Esophagus squamous epithelium (tissue), 5 donors: ENCODE results near the gene DNAJC15. TPM values are rescaled to one million over a fixed set of nuclear protein-coding genes. Genes with fewer than 3 reads are reported as not detected.

ENCODE experiments used
- DNase-seq: peaks from one replicate; lab custom pipeline; 2025; lab: John Stamatoyannopoulos, UW
- H3K27ac ChIP-seq, 4 donors: fragments of 200-600 bp; sonication (generic); one replicate each; pipeline ENCODE4 v1.5.1; 2016 to 2019; ENCODE audit warnings: mild to moderate bottlenecking in 1 of 4
- H3K27me3 ChIP-seq, 4 donors: fragments of 200-600 bp; sonication (generic); 1 replicate in 3 of 4; 2 replicates in 1 of 4; pipeline versions ENCODE4 v1.5.1 to v1.6.0; 2017 to 2021; ENCODE audit warnings: antibody characterized with exemption in 1 of 4
- H3K36me3 ChIP-seq, 3 donors: fragments of 200-600 bp; sonication (generic); one replicate each; pipeline ENCODE4 v1.5.1; 2016 to 2019
- H3K4me1 ChIP-seq, 3 donors: fragments of 200-600 bp; sonication (generic); one replicate each; pipeline ENCODE4 v1.5.1; 2017 to 2019
- H3K4me3 ChIP-seq, 4 donors: fragments of 200-600 bp; sonication (generic); 1 replicate in 3 of 4; 2 replicates in 1 of 4; pipeline ENCODE4 v1.5.1; 2016 to 2019; ENCODE audit warnings: mild to moderate bottlenecking in 2 of 4, moderate library complexity in 1 of 4
- H3K9me3 ChIP-seq, 3 donors: fragments of 200-600 bp; sonication (generic); one replicate each; pipeline ENCODE4 v1.5.1; 2016 to 2019
- POLR2A ChIP-seq, 4 donors: fragments of 450-650 bp; IDR thresholded peaks; one replicate each; pipeline ENCODE4 v1.6.1; 2017; ENCODE audit warnings: antibody characterized with exemption in 4 of 4, mild to moderate bottlenecking in 4 of 4, moderate library complexity in 3 of 4
- WGBS, 2 donors: methylation state at CpG; one replicate each; pipeline ENCODE4 v1.1.5; 2018; 5-methylcytosine and 5-hydroxymethylcytosine counted together
- intact Hi-C: fragments of 100-400 bp; cut with DNase I; formaldehyde crosslinking; loops from one replicate; pipeline ENCODE4 v1.15.0; 2022
- total RNA-seq, 4 donors: library from RNA; depleted of rRNA; stranded (reverse); fragments of >200 nt; gene quantifications; one replicate each; pipeline ENCODE4 v1.1.0, GENCODE V29; 2016
- TF ChIP-seq, protein P1 (sequence below), 6 experiments: fragments of 450-650 bp in 4 of 6; fragments of 200-600 bp in 2 of 6; sonication (generic) in 2 of 6; IDR thresholded peaks; one replicate each; pipeline ENCODE4 v1.5.1; 2016 to 2019; ENCODE audit warnings: antibody characterized with exemption in 6 of 6, mild to moderate bottlenecking in 4 of 6, moderate library complexity in 4 of 6
- donor health status: DM: yes; HTN: yes; CAD: no.

DNAJC15 gene
- total RNA-seq, 4 donors from 2014 or later, result 2.9 to 15.0 (median 9.0) TPM

DNA sequence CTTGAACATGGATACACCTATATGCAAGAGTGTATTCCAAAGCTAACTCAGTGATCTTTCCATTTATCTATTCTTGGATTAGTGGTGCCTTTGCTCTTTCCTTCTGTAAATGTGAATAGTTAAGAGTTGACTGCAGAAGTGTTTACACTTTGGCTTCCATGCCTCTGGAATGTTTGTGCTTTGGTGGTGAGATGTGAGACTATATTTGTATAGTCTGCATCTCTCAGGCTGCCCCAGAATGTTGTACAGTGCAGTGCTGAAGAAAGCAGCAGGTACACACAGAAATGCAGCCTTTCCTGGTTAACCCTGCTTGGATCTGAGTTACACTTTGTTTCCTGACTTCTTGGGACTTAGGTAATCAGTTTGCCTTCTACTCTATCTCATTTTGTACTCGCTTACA, 90.2 kb downstream of the DNAJC15 start:
- Histone ChIP-seq H3K27me3 (no peaks in the 10 kb centered on the region), H3K4me1 (no peaks in the 10 kb centered on the region), H3K4me3 (no peak overlapping the region), H3K9me3 (no peaks in the 10 kb centered on the region), H3K27ac (no peak overlapping the region), H3K36me3 (peaks cover 0 to 1% (median 0%) of the 10 kb centered on the region in 3 donors)
- no peak for TF ChIP-seq POLR2A (IDR thresholded peaks at IDR 0.05)
- TF ChIP-seq, protein P1, sequence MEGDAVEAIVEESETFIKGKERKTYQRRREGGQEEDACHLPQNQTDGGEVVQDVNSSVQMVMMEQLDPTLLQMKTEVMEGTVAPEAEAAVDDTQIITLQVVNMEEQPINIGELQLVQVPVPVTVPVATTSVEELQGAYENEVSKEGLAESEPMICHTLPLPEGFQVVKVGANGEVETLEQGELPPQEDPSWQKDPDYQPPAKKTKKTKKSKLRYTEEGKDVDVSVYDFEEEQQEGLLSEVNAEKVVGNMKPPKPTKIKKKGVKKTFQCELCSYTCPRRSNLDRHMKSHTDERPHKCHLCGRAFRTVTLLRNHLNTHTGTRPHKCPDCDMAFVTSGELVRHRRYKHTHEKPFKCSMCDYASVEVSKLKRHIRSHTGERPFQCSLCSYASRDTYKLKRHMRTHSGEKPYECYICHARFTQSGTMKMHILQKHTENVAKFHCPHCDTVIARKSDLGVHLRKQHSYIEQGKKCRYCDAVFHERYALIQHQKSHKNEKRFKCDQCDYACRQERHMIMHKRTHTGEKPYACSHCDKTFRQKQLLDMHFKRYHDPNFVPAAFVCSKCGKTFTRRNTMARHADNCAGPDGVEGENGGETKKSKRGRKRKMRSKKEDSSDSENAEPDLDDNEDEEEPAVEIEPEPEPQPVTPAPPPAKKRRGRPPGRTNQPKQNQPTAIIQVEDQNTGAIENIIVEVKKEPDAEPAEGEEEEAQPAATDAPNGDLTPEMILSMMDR (IDR thresholded peaks at IDR 0.05), result no peak
- WGBS, 2 donors, result 43 to 75% methylated on average over 1 of the region's 1 CpG
- intact Hi-C loops, result no loop called here
- no peak for DNase-seq

DNA sequence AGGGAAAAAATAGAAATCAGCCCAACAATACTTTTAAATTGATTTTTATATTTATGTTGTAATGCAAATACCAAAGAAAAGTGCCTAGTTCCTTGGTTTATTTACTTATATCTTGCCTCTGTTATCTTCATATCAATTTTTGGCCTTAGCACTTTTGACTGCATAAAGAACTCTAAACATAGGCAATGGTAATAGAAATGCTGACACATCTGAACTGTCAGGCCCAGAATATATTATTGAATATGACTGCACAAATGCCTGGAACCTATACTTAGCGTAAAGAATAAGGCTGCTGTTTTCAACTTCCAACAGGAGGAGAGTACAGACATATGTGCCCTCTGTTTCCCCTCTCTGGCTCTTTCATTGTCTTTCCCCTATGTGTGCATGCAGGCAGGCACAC, 91.1 kb downstream of the DNAJC15 start:
- WGBS, 2 donors, result 24 to 86% methylated on average over 1 of the region's 1 CpG
- no peaks in the 10 kb centered on the region for H3K36me3 ChIP-seq
- no peaks in the 10 kb centered on the region for H3K9me3 ChIP-seq
- no peak for DNase-seq
- H3K4me3 ChIP-seq, result no peak overlapping the region
- H3K4me1 ChIP-seq, result no peaks in the 10 kb centered on the region
- TF ChIP-seq, protein P1 (IDR thresholded peaks at IDR 0.05), result no peak
- no peak for TF ChIP-seq POLR2A (IDR thresholded peaks at IDR 0.05)
- no peak overlapping the region for H3K27ac ChIP-seq
- intact Hi-C loops, result no loop called here
- H3K27me3 ChIP-seq, result peaks cover 0 to 8% (median 0%) of the 10 kb centered on the region in 4 donors

GRCh38 chr13:43115141-43115540, 91.8 kb downstream of the DNAJC15 start:
- no peak for DNase-seq
- WGBS, 2 donors, result 88 to 92% methylated on average over 3 of the region's 3 CpGs
- Histone ChIP-seq H3K27me3 (peaks cover 0 to 10% (median 0%) of the 10 kb centered on the region in 4 donors), H3K4me3 (no peak overlapping the region), H3K9me3 (no peaks in the 10 kb centered on the region), H3K4me1 (no peaks in the 10 kb centered on the region), H3K36me3 (no peaks in the 10 kb centered on the region), H3K27ac (no peak overlapping the region)
- intact Hi-C loops, result no loop called here
- no peak for TF ChIP-seq POLR2A (IDR thresholded peaks at IDR 0.05)

DNA sequence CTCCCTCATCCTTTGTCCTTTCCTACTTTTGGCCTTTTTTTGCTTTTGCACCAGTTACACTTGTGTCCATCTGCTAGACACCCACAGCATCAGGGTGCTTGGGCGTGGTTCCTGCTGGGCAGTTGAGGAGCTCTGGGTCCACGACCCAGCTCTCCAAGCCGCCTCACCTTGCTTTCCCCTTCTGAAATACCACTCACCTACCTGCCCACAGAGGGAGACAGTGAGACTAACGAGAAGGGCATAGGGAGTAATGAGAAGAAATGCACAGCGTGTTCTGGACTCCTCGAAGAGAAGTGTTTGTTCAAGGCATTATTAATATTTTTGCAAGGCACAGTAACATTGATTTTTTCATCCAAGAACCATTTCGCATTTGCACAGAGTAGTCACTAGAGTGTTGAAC, 92.9 kb downstream of the DNAJC15 start:
- TF ChIP-seq, protein P1 (IDR thresholded peaks at IDR 0.05), result no peak
- Histone ChIP-seq H3K27me3 (peaks cover 0 to 10% (median 0%) of the 10 kb centered on the region in 4 donors), H3K27ac (no peak overlapping the region), H3K36me3 (no peaks in the 10 kb centered on the region), H3K9me3 (no peaks in the 10 kb centered on the region), H3K4me1 (no peaks in the 10 kb centered on the region), H3K4me3 (no peak overlapping the region)
- intact Hi-C loops, result no loop called here
- 87 to 88% methylated on average over 7 of the region's 7 CpGs for WGBS, 2 donors
- no peak for DNase-seq

GRCh38 chr13:43118521-43118920, 95.1 kb downstream of the DNAJC15 start:
- Histone ChIP-seq H3K27me3 (peaks cover 0 to 10% (median 0%) of the 10 kb centered on the region in 4 donors), H3K9me3 (no peaks in the 10 kb centered on the region), H3K27ac (no peak overlapping the region), H3K4me1 (no peaks in the 10 kb centered on the region), H3K4me3 (no peak overlapping the region), H3K36me3 (no peaks in the 10 kb centered on the region)
- DNase-seq, result no peak
- 54 to 73% methylated on average over 6 of the region's 6 CpGs for WGBS, 2 donors
- intact Hi-C loops, result no loop called here
- TF ChIP-seq POLR2A (IDR thresholded peaks at IDR 0.05), result no peak
- TF ChIP-seq, protein P1 (IDR thresholded peaks at IDR 0.05), result no peak

DNA sequence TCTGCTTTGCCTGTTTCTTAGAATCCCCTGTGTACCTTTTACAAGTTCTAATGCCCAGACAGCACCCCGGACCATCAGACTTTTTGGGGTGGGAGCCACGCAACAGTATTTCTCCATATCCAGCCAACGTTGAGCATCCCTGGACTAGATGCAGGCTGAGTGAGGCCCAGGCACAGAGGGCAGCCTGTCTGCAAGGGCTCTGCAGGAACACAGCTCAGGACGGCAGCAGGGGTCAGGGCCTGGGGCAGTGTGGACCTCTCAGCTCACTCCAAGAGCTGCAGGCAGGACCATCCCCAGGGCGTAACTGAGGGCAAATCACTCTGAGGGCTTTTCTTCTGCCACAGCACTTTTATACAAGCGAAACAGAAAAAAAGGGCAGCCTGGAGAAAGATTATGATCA, 95.8 kb downstream of the DNAJC15 start:
- H3K36me3 ChIP-seq, result no peaks in the 10 kb centered on the region
- peaks cover 0 to 10% (median 0%) of the 10 kb centered on the region in 4 donors for H3K27me3 ChIP-seq
- no peak overlapping the region for H3K4me3 ChIP-seq
- TF ChIP-seq, protein P1 (IDR thresholded peaks at IDR 0.05), result no peak
- no peak for TF ChIP-seq POLR2A (IDR thresholded peaks at IDR 0.05)
- intact Hi-C loops, result no loop called here
- no peaks in the 10 kb centered on the region for H3K9me3 ChIP-seq
- WGBS, 2 donors, result 65 to 71% methylated on average over 5 of the region's 6 CpGs
- no peak overlapping the region for H3K27ac ChIP-seq
- no peak for DNase-seq
- no peaks in the 10 kb centered on the region for H3K4me1 ChIP-seq
